OCI-LY7 (cell line): ENCODE results near the gene TMEM14A.
"Not testable (repeated sequence)": the region's sequence is repeated elsewhere in the genome, so short reads cannot be mapped to it uniquely, and the experiment has no call there.

Experiments used
- EZH2phosphoT487 ChIP-seq: fragments of 200-600 bp; sonication (generic); IDR thresholded peaks from 2 replicates; pipeline ENCODE4 v1.6.1; 2018; ENCODE audit warnings: low read depth, borderline replicate concordance, mild to moderate bottlenecking, mixed run types, antibody characterized with exemption, low read length, moderate library complexity, mixed read lengths
- TF ChIP-seq, protein P1 (sequence below): fragments of 200-600 bp; sonication (generic); conservative IDR thresholded peaks from 2 replicates; pipeline ENCODE4 v1.5.1; 2014; ENCODE audit warnings: mild to moderate bottlenecking, antibody characterized with exemption, low read length, moderate library complexity, mixed read lengths

GRCh38 chr6:52704781-52705502 is 34.0 kb downstream of the TMEM14A start:
- TF ChIP-seq, protein P1, sequence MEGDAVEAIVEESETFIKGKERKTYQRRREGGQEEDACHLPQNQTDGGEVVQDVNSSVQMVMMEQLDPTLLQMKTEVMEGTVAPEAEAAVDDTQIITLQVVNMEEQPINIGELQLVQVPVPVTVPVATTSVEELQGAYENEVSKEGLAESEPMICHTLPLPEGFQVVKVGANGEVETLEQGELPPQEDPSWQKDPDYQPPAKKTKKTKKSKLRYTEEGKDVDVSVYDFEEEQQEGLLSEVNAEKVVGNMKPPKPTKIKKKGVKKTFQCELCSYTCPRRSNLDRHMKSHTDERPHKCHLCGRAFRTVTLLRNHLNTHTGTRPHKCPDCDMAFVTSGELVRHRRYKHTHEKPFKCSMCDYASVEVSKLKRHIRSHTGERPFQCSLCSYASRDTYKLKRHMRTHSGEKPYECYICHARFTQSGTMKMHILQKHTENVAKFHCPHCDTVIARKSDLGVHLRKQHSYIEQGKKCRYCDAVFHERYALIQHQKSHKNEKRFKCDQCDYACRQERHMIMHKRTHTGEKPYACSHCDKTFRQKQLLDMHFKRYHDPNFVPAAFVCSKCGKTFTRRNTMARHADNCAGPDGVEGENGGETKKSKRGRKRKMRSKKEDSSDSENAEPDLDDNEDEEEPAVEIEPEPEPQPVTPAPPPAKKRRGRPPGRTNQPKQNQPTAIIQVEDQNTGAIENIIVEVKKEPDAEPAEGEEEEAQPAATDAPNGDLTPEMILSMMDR: not testable (repeated sequence)
- TF ChIP-seq EZH2phosphoT487: not testable (repeated sequence)
